Keratinocyte (primary cell): ENCODE data around the gene DGKI. TPM values are rescaled to one million over a fixed set of nuclear protein-coding genes. Genes with fewer than 3 reads are reported as not detected.

Experiments
- DNase-seq: peaks from one replicate; pipeline ENCODE4 v3.0.0-alpha.2; 2011; ENCODE audit warnings: low read depth, missing footprints, low spot score
- FAIRE-seq: peaks from 2 replicates; lab custom pipeline; 2011; peaks lifted over from hg19 to GRCh38; lab: Jason Lieb, UNC
- H2AFZ ChIP-seq: 2 replicates; pipeline ENCODE4 v1.6.0; 2012; ENCODE audit warnings: low read length, control low read depth, inconsistent platforms; ENCODE audit not compliant: control insufficient read depth
- H3K27ac ChIP-seq: 2 replicates; pipeline ENCODE4 v1.5.1; 2011; ENCODE audit warnings: low read length; ENCODE audit not compliant: control insufficient read depth, insufficient read depth
- H3K27me3 ChIP-seq: 3 replicates; pipeline ENCODE4 v1.6.0; 2011; ENCODE audit warnings: low read length; ENCODE audit not compliant: control insufficient read depth, insufficient read depth; ENCODE audit errors: extremely low read depth
- H3K36me3 ChIP-seq, 2 experiments: 2 replicates in 1 of 2; 3 replicates in 1 of 2; pipeline ENCODE4 v1.5.1; 2011; ENCODE audit warnings: low read length in 2 of 2, mild to moderate bottlenecking in 1 of 2; ENCODE audit not compliant: control insufficient read depth in 2 of 2, insufficient read depth in 2 of 2; ENCODE audit errors: extremely low read depth in 1 of 2
- H3K4me1 ChIP-seq: 3 replicates; pipeline ENCODE4 v1.5.1; 2011; ENCODE audit warnings: low read length; ENCODE audit not compliant: control insufficient read depth, insufficient read depth; ENCODE audit errors: extremely low read depth
- H3K4me2 ChIP-seq: 3 replicates; pipeline ENCODE4 v1.6.0; 2011; ENCODE audit warnings: low read depth, low read length; ENCODE audit not compliant: control insufficient read depth, insufficient read depth; ENCODE audit errors: extremely low read depth
- H3K4me3 ChIP-seq, 3 experiments: fragments of 200-600 bp in 1 of 3; sonication (generic) in 1 of 3; 2 replicates in 2 of 3; 3 replicates in 1 of 3; pipeline ENCODE4 v1.5.1; 2011 to 2016; ENCODE audit warnings: low read length in 3 of 3, mild to moderate bottlenecking in 3 of 3, control low read depth in 2 of 3, inconsistent platforms in 1 of 3, low read depth in 1 of 3, mixed read lengths in 1 of 3, mixed run types in 1 of 3, moderate library complexity in 1 of 3; ENCODE audit not compliant: control insufficient read depth in 2 of 3, insufficient read depth in 2 of 3; ENCODE audit errors: extremely low read depth in 1 of 3
- H3K79me2 ChIP-seq: 2 replicates; pipeline ENCODE4 v1.6.0; 2012; ENCODE audit warnings: low read length; ENCODE audit not compliant: control insufficient read depth, insufficient read depth
- H3K9ac ChIP-seq: 3 replicates; pipeline ENCODE4 v1.6.0; 2011; ENCODE audit warnings: low read length; ENCODE audit not compliant: control insufficient read depth, insufficient read depth; ENCODE audit errors: extremely low read depth
- H3K9me1 ChIP-seq: 3 replicates; pipeline ENCODE4 v1.6.0; 2011; ENCODE audit warnings: low read length; ENCODE audit not compliant: control insufficient read depth, insufficient read depth; ENCODE audit errors: extremely low read depth
- H3K9me3 ChIP-seq: 2 replicates; pipeline ENCODE4 v1.5.1; 2012; ENCODE audit warnings: low read depth, low read length; ENCODE audit not compliant: control insufficient read depth
- H4K20me1 ChIP-seq: 3 replicates; pipeline ENCODE4 v1.6.0; 2011; ENCODE audit warnings: low read length; ENCODE audit not compliant: control insufficient read depth, insufficient read depth; ENCODE audit errors: extremely low read depth
- CTCF ChIP-seq, 3 experiments: IDR thresholded peaks in 1 of 3; conservative IDR thresholded peaks in 1 of 3; optimal IDR thresholded peaks in 1 of 3; 2 replicates in 2 of 3; 3 replicates in 1 of 3; pipeline versions ENCODE3 to v1.5.1; 2011; ENCODE audit warnings: low read length in 3 of 3, mild to moderate bottlenecking in 3 of 3, moderate library complexity in 2 of 3, control low read depth in 1 of 3, inconsistent platforms in 1 of 3; ENCODE audit not compliant: insufficient read depth in 2 of 3; ENCODE audit errors: extremely low read depth in 1 of 3
- EZH2 ChIP-seq: IDR thresholded peaks from one replicate; pipeline ENCODE4 v1.6.1; 2012; ENCODE audit warnings: inconsistent platforms, mild to moderate bottlenecking, low read length, moderate library complexity
- dilution Hi-C: fragments of 300-500 bp; cut with MboI; formaldehyde crosslinking; loops from one replicate; pipeline ENCODE4 v1.7.0; 2020; ENCODE audit warnings: low sequenced_read_pairs; ENCODE audit not compliant: extremely low pct_ligation_motif_present
- polyA plus RNA-seq, 5 experiments: library from polyadenylated mRNA; depleted of rRNA in 3 of 5; stranded (reverse) in 3 of 5; stranded (forward) in 1 of 5; unstranded in 1 of 5; fragments of >200 nt; gene quantifications; 1 replicate in 1 of 5; 2 replicates in 3 of 5; 3 replicates in 1 of 5; pipeline versions ENCODE4 v1.2.1 to v1.2.3, GENCODE V29; 2011 to 2012; ENCODE audit warnings: missing spikeins in 2 of 5, low read depth in 1 of 5, low replicate concordance in 1 of 5

DGKI gene
- polyA plus RNA-seq, 1 donor (not counting 4 experiments of a cell fraction or from before 2014, with no cell fraction given): 0.14 TPM

GRCh38 chr7:137337902-137338301 lies 508.9 kb downstream of the DGKI start:
- TF ChIP-seq EZH2 (no peak), CTCF (optimal IDR thresholded peaks at IDR 0.05 in 1 of 3, IDR thresholded peaks at IDR 0.05 in 1 of 3, conservative IDR thresholded peaks at IDR 0.05 in 1 of 3; ENCODE audit: extremely low read depth in 1 of 3, insufficient read depth in 2 of 3, low read length in 3 of 3) (no peak)
- H3K4me3 ChIP-seq: no peak overlapping the region
- H3K36me3 ChIP-seq: no peaks in the 10 kb centered on the region
- H3K27me3 ChIP-seq: no peaks in the 10 kb centered on the region
- H3K9me3 ChIP-seq: no peaks in the 10 kb centered on the region
- H3K27ac ChIP-seq: no peak overlapping the region
- DNase-seq (no peak), FAIRE-seq (no peak)
- H3K9me1 ChIP-seq: no peaks in the 10 kb centered on the region
- no peak overlapping the region for H2AFZ ChIP-seq
- H4K20me1 ChIP-seq: no peaks in the 10 kb centered on the region
- no peaks in the 10 kb centered on the region for H3K79me2 ChIP-seq
- dilution Hi-C loops: no loop called here
- no peak overlapping the region for H3K9ac ChIP-seq
- H3K4me1 ChIP-seq: no peaks in the 10 kb centered on the region
- no peak overlapping the region for H3K4me2 ChIP-seq

GRCh38 chr7:137335814-137336213 lies 511.0 kb downstream of the DGKI start:
- H3K36me3 ChIP-seq: no peaks in the 10 kb centered on the region
- H2AFZ ChIP-seq: no peak overlapping the region
- no peaks in the 10 kb centered on the region for H3K9me1 ChIP-seq
- H3K4me1 ChIP-seq: no peaks in the 10 kb centered on the region
- dilution Hi-C loops: no loop called here
- no peaks in the 10 kb centered on the region for H3K79me2 ChIP-seq
- FAIRE-seq: no peak
- no peak overlapping the region for H3K4me3 ChIP-seq
- no peak overlapping the region for H3K4me2 ChIP-seq
- H3K27me3 ChIP-seq: no peaks in the 10 kb centered on the region
- DNase-seq: no peak
- no peak overlapping the region for H3K9ac ChIP-seq
- TF ChIP-seq CTCF (optimal IDR thresholded peaks at IDR 0.05 in 1 of 3, IDR thresholded peaks at IDR 0.05 in 1 of 3, conservative IDR thresholded peaks at IDR 0.05 in 1 of 3; ENCODE audit: extremely low read depth in 1 of 3, insufficient read depth in 2 of 3, low read length in 3 of 3) (no peak), EZH2 (no peak)
- H4K20me1 ChIP-seq: no peaks in the 10 kb centered on the region
- H3K27ac ChIP-seq: no peak overlapping the region
- H3K9me3 ChIP-seq: no peaks in the 10 kb centered on the region
